Left ventricle myocardium inferior (tissue), 1 donor: ENCODE measurements around the gene TSC22D1. TPM values are rescaled to one million over a fixed set of nuclear protein-coding genes. Genes with fewer than 3 reads are reported as not detected.
A peak's percentile ranks its signal among the peaks of the same experiment; 100 is the strongest.

Experiments
- DNase-seq: peaks from one replicate; pipeline ENCODE4 v3.0.0-alpha.2; 2020
- H3K27ac ChIP-seq: fragments of 200-600 bp; replicated peaks from 2 replicates; pipeline ENCODE4 v1.8.0; 2021
- H3K27me3 ChIP-seq: fragments of 200-600 bp; 2 replicates; pipeline ENCODE4 v1.8.0; 2021; ENCODE audit warnings: low read depth
- H3K36me3 ChIP-seq: fragments of 200-600 bp; 2 replicates; pipeline ENCODE4 v1.8.0; 2021
- H3K4me1 ChIP-seq: fragments of 200-600 bp; 2 replicates; pipeline ENCODE4 v1.8.0; 2021
- H3K4me3 ChIP-seq: fragments of 200-600 bp; 2 replicates; pipeline ENCODE4 v1.8.0; 2021; ENCODE audit warnings: mild to moderate bottlenecking, moderate library complexity
- H3K9me3 ChIP-seq: fragments of 200-600 bp; replicated peaks from 2 replicates; pipeline ENCODE4 v1.8.0; 2021
- intact Hi-C: fragments of 100-400 bp; cut with micrococcal nuclease; formaldehyde crosslinking; loops from one replicate; pipeline ENCODE4 v1.11.0; 2022
- total RNA-seq: library from RNA; stranded (reverse); fragmentation: NEBNext Ultra II Directional; extraction: Animal tissue kit (Norgen Biotek cat#: 25700); gene quantifications from one replicate; pipeline ENCODE4 v1.2.1, GENCODE V29; 2021
- TF ChIP-seq, protein P1 (sequence below): fragments of 200-600 bp; IDR thresholded peaks from 2 replicates; pipeline ENCODE4 v1.8.0; 2021; ENCODE audit warnings: antibody characterized with exemption, mild to moderate bottlenecking, borderline replicate concordance
- donor health status: DM: no; HTN: yes; CAD: no; lungs with severe emphysema.

The TSC22D1 gene
- total RNA-seq, 1 donor from 2014 or later = 158 TPM

DNA sequence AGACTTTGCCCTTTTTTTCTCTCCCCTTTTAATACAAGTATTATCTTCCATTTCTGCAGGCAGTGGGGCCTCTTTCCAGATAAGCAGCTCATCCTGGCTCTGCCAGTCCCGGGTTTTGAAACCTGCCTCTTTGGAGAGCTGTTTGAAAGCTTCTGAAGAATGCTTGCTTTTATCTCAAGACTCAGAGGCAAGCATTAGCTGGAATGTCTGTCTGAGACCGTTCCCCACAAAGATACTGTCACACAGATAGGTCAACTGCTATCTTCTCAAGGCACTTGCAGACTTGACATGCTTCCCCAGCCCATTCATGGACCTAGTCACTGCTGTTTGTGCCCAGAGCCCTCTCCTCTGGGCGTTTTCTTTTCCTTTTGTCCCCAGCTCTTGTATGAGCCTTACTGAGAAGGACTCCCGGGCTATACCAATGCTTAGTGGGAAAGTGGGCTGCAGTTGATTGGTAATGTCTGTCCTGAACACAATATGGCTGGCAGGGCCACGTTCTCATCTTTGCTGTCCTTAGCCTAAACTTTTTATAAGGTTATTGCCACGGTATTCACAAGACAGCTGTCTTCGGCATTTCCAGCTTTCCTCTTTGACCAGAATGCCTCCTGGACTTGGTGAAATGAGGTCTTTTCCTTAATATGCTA lies 189.1 kb downstream of the TSC22D1 start:
- DNase-seq = no peak
- intact Hi-C loops = no loop called here
- no peaks in the 10 kb centered on the region for H3K36me3 ChIP-seq
- H3K9me3 ChIP-seq = no peaks in the 10 kb centered on the region
- TF ChIP-seq, protein P1, sequence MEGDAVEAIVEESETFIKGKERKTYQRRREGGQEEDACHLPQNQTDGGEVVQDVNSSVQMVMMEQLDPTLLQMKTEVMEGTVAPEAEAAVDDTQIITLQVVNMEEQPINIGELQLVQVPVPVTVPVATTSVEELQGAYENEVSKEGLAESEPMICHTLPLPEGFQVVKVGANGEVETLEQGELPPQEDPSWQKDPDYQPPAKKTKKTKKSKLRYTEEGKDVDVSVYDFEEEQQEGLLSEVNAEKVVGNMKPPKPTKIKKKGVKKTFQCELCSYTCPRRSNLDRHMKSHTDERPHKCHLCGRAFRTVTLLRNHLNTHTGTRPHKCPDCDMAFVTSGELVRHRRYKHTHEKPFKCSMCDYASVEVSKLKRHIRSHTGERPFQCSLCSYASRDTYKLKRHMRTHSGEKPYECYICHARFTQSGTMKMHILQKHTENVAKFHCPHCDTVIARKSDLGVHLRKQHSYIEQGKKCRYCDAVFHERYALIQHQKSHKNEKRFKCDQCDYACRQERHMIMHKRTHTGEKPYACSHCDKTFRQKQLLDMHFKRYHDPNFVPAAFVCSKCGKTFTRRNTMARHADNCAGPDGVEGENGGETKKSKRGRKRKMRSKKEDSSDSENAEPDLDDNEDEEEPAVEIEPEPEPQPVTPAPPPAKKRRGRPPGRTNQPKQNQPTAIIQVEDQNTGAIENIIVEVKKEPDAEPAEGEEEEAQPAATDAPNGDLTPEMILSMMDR = no peak
- H3K4me1 ChIP-seq = peaks cover 53% of the 10 kb centered on the region
- H3K27me3 ChIP-seq = no peaks in the 10 kb centered on the region
- H3K4me3 ChIP-seq = no peak overlapping the region
- peak overlapping the region; percentile 11 for H3K27ac ChIP-seq

DNA sequence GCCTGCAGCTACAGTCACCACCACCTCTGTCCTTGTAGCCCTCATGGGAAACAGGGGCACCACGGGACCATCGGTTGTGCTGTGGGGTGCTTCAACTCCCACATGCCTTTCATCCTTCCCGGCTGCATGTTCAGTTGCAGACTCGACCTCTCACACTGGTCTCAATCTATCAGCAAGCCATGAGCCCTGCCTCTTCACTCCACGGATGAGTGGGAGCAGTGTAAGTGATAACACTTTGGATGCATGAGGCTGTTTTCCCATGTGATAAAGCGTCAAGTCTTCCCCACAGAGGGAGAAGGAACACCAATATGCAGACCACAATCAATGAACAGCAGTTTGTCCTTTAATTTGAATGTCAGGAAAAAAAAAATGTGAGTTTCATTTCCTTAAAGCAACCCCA lies 190.3 kb downstream of the TSC22D1 start:
- DNase-seq = no peak
- intact Hi-C loops = no loop called here
- peaks cover 53% of the 10 kb centered on the region for H3K4me1 ChIP-seq
- peaks cover under 1% of the 10 kb centered on the region for H3K36me3 ChIP-seq
- TF ChIP-seq, protein P1 = no peak
- H3K9me3 ChIP-seq = no peaks in the 10 kb centered on the region
- H3K27me3 ChIP-seq = no peaks in the 10 kb centered on the region
- H3K27ac ChIP-seq = peak overlapping the region; percentile 18
- H3K4me3 ChIP-seq = no peak overlapping the region

DNA sequence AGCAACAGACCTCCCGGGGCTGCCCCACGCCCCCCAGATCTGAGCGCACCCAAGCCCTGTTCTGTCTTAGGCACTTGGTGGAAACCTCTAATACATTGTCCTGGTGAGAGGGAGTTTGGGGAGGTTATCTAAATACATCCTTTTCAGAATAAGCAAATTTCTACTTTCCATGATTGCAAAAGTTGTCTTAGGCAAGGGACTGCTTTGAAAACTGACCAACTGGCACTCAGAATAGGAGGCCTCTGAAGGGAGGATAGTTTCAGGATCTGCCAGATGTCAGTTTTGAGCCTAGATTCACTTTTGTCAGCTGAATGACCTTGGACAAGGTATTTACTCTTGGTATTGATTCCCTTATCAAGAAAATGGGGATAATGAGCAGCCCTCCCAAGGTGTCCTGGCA lies 190.7 kb downstream of the TSC22D1 start:
- peaks cover 53% of the 10 kb centered on the region for H3K4me1 ChIP-seq
- DNase-seq = no peak
- H3K36me3 ChIP-seq = peaks cover 3% of the 10 kb centered on the region
- H3K27me3 ChIP-seq = no peaks in the 10 kb centered on the region
- H3K27ac ChIP-seq = peak overlapping the region; percentile 18
- no peak overlapping the region for H3K4me3 ChIP-seq
- no peaks in the 10 kb centered on the region for H3K9me3 ChIP-seq
- intact Hi-C loops = no loop called here
- TF ChIP-seq, protein P1 = no peak

DNA sequence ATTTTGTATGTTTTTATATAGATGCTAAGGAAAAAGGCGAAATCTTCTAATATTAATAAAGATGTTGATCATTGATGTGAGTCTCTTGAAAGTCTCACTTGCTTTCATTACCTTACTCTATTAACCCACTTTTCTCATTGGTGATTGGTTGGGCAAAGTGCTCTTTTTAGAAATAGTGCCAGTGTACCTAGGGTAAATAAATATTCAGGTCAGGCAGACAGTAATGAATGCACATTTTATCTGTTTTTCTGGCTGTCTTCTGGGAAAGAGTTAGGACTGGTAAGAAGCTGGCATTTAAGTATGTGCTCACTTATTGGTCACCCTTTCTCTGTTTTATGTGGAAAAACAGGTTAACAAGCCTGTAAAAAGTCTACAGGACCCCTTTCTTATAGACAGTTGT lies 191.4 kb downstream of the TSC22D1 start:
- no peak for DNase-seq
- no peaks in the 10 kb centered on the region for H3K9me3 ChIP-seq
- intact Hi-C loops = no loop called here
- no peak overlapping the region for H3K4me3 ChIP-seq
- peak overlapping the region; percentile 62 for H3K27ac ChIP-seq
- TF ChIP-seq, protein P1 = no peak
- H3K36me3 ChIP-seq = peaks cover 8% of the 10 kb centered on the region
- no peaks in the 10 kb centered on the region for H3K27me3 ChIP-seq
- peaks cover 53% of the 10 kb centered on the region for H3K4me1 ChIP-seq

DNA sequence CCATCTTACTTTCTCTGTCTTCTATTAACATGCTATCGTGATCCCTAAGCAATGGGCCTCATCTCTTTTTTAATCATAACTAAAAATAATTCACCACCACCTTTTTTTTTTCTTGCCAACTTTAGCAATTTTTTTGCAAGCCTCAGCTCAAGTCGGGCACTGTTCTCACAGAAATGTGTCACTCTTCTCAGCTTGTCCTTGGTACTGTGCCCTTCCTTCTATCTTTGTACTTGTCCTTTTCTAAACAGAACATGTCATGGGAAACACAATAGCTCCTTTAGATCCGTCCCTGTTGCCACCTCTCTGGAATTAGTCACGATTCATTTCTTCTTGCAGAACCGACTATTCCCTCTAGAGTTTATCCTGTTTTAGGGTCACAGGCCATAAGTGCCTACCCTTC lies 192.2 kb downstream of the TSC22D1 start:
- H3K4me1 ChIP-seq = peaks cover 53% of the 10 kb centered on the region
- peak overlapping the region; percentile 62 for H3K27ac ChIP-seq
- no peak for DNase-seq
- H3K27me3 ChIP-seq = no peaks in the 10 kb centered on the region
- TF ChIP-seq, protein P1 = no peak
- H3K9me3 ChIP-seq = no peaks in the 10 kb centered on the region
- no peak overlapping the region for H3K4me3 ChIP-seq
- peaks cover 9% of the 10 kb centered on the region for H3K36me3 ChIP-seq
- intact Hi-C loops = no loop called here
